Peyer's patch (tissue), 4 donors: ENCODE measurements around the gene CTSH. TPM values are rescaled to one million over a fixed set of nuclear protein-coding genes. Genes with fewer than 3 reads are reported as not detected.
"Not testable (repeated sequence)": the region's sequence is repeated elsewhere in the genome, so short reads cannot be mapped to it uniquely, and the experiment has no call there.

ENCODE experiments used
- DNase-seq, 3 donors: peaks; one replicate each; pipeline ENCODE4 v3.0.0-alpha.2; 2017 to 2019
- H3K27ac ChIP-seq, 4 donors: fragments of 200-600 bp; sonication (generic); one replicate each; pipeline ENCODE4 v1.5.1; 2016 to 2019
- H3K27me3 ChIP-seq, 2 donors: fragments of 200-600 bp; sonication (generic); one replicate each; pipeline ENCODE4 v1.5.1; 2019
- H3K36me3 ChIP-seq, 3 donors: fragments of 200-600 bp; sonication (generic); one replicate each; pipeline ENCODE4 v1.5.1; 2016 to 2019
- H3K4me1 ChIP-seq, 4 donors: fragments of 200-600 bp; sonication (generic); one replicate each; pipeline ENCODE4 v1.5.1; 2016 to 2019
- H3K4me3 ChIP-seq, 4 donors: fragments of 200-600 bp; sonication (generic); 1 replicate in 3 of 4; 2 replicates in 1 of 4; pipeline ENCODE4 v1.5.1; 2016 to 2019; ENCODE audit warnings: mild to moderate bottlenecking in 1 of 4
- H3K9me3 ChIP-seq, 4 donors: fragments of 200-600 bp; sonication (generic); one replicate each; pipeline ENCODE4 v1.5.1; 2016 to 2019; ENCODE audit warnings: mild to moderate bottlenecking in 1 of 4
- POLR2A ChIP-seq, 2 donors: fragments of 450-650 bp; IDR thresholded peaks; one replicate each; pipeline ENCODE4 v1.5.1; 2017; ENCODE audit warnings: antibody characterized with exemption in 2 of 2, mild to moderate bottlenecking in 2 of 2, moderate library complexity in 2 of 2
- small RNA-seq, 2 donors: library from RNA; depleted of rRNA; stranded (forward); fragments of <200 nt; gene quantifications; one replicate each; pipeline ENCODE3, GENCODE V24; 2016
- total RNA-seq, 4 donors: library from RNA; depleted of rRNA; stranded (reverse); fragments of >200 nt; gene quantifications; one replicate each; pipeline ENCODE4 v1.1.0, GENCODE V29; 2016
- TF ChIP-seq, protein P1 (sequence below), 6 experiments: fragments of 450-650 bp in 4 of 6; fragments of 200-600 bp in 2 of 6; sonication (generic) in 1 of 6; IDR thresholded peaks; one replicate each; pipeline ENCODE4 v1.5.1; 2017 to 2019; ENCODE audit warnings: antibody characterized with exemption in 6 of 6, mild to moderate bottlenecking in 3 of 6, moderate library complexity in 1 of 6

Gene CTSH
- total RNA-seq, 4 donors from 2014 or later = 99.9 to 198 (median 161) TPM

DNA sequence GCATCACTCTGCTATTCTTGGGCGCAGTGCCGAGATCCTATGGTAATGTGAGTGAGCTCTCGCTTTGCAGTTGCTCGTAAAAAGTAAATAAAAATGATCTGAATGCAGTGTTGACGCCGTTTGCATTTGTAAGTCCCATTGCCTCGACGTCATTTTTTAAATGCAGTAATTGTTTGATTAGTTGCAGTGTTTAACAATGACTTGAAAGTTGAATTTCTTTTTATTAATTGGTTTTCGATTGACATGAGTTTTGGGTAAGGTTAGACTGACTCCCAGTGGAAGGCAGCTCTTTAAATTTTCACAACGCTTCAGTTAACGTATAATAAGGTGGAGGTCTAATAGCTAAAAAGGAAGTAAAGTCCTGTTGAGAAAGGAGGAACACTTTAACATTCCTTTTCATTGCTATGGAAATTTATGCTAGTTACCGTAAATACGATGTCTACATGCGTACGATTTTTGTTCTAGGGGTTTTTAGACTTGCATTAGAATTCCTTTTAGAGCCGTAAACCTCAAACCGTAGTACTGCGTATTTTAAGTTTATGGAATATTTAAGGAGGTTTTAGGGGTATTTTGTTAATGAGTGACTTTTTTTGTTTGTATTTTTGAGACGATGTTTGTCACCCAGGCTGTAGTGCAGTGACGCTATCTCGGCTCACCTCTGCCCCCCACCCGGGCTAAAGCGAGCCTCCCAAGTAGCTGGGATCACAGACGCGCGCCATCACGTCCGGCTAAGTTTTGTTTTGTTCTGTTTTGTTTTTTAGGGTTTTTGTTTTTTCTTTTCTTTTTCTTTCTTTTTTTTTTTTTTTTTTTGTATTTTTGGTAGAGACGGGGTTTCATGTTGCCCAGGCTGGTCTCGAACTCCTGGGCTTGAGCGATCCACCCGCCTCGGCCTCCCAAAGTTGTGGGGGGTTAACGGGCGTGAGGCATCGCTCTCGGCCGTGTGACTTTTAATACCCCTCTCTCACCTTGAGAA lies 70.8 kb downstream of the CTSH start:
- H3K4me3 ChIP-seq = peak overlapping the region; percentile 80 to 97 (median 92)
- H3K4me1 ChIP-seq = peaks cover 0 to 44% (median 9%) of the 10 kb centered on the region in 4 donors
- DNase-seq = peak in 2 of 3 donors; percentile 41 to 59
- H3K9me3 ChIP-seq = no peaks in the 10 kb centered on the region
- no peaks in the 10 kb centered on the region for H3K27me3 ChIP-seq
- H3K36me3 ChIP-seq = no peaks in the 10 kb centered on the region
- no peak for TF ChIP-seq POLR2A (IDR thresholded peaks at IDR 0.05)
- TF ChIP-seq, protein P1, sequence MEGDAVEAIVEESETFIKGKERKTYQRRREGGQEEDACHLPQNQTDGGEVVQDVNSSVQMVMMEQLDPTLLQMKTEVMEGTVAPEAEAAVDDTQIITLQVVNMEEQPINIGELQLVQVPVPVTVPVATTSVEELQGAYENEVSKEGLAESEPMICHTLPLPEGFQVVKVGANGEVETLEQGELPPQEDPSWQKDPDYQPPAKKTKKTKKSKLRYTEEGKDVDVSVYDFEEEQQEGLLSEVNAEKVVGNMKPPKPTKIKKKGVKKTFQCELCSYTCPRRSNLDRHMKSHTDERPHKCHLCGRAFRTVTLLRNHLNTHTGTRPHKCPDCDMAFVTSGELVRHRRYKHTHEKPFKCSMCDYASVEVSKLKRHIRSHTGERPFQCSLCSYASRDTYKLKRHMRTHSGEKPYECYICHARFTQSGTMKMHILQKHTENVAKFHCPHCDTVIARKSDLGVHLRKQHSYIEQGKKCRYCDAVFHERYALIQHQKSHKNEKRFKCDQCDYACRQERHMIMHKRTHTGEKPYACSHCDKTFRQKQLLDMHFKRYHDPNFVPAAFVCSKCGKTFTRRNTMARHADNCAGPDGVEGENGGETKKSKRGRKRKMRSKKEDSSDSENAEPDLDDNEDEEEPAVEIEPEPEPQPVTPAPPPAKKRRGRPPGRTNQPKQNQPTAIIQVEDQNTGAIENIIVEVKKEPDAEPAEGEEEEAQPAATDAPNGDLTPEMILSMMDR (IDR thresholded peaks at IDR 0.05) = no peak
- H3K27ac ChIP-seq = peak overlapping the region; percentile 98 to 100 (median 100)

DNA sequence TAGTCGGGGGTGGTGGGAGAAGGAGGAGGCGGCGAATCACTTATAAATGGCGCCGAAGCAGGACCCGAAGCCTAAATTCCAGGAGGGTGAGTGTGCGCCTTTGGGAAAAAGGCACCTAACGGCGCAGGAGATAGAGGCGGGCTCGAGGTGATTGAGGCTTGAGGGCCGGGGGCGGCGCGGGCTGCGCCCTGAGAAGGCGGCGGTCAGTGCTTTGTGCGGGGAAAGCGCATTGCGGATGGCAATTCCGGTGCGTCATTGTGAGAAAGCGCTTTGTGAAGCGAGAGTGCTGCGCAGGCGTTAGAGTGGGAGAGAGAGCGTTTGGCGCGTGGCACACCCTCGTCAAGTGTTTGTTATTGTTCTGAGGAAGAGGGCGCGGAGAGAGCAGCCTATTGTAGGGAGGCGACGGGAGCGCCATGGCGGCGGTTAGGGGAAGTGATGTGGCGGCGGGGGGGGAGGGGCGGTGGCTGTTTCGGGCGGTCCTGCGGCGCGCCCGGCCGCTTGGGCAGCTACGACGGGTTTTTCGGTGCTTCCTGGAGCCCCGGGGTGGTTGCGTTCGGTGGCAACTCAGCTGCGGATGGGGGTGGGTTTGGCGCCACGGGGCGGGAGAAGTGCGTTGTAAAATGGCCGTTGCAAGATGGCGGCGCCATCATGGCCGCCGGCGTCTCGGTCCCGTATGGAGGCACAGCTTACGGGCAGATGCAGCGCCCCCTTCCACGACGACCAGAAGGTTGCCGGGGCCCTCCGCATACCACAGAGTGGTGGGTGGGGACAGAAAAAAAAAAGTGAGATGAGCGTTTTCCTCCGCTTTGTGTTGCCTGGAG lies 71.7 kb downstream of the CTSH start:
- Histone ChIP-seq H3K27ac (peak overlapping the region; percentile 98 to 100 (median 100)), H3K4me3 (peak overlapping the region; percentile 80 to 97 (median 92)), H3K9me3 (no peaks in the 10 kb centered on the region), H3K36me3 (no peaks in the 10 kb centered on the region), H3K27me3 (no peaks in the 10 kb centered on the region), H3K4me1 (peaks cover 0 to 35% (median 8%) of the 10 kb centered on the region in 4 donors)
- TF ChIP-seq POLR2A (IDR thresholded peaks at IDR 0.05) = peak; percentile 63 to 70
- TF ChIP-seq, protein P1 (IDR thresholded peaks at IDR 0.05) = peak in 1 of 6 experiments; percentile 43
- peak; percentile 85 to 95 (median 88) for DNase-seq

DNA sequence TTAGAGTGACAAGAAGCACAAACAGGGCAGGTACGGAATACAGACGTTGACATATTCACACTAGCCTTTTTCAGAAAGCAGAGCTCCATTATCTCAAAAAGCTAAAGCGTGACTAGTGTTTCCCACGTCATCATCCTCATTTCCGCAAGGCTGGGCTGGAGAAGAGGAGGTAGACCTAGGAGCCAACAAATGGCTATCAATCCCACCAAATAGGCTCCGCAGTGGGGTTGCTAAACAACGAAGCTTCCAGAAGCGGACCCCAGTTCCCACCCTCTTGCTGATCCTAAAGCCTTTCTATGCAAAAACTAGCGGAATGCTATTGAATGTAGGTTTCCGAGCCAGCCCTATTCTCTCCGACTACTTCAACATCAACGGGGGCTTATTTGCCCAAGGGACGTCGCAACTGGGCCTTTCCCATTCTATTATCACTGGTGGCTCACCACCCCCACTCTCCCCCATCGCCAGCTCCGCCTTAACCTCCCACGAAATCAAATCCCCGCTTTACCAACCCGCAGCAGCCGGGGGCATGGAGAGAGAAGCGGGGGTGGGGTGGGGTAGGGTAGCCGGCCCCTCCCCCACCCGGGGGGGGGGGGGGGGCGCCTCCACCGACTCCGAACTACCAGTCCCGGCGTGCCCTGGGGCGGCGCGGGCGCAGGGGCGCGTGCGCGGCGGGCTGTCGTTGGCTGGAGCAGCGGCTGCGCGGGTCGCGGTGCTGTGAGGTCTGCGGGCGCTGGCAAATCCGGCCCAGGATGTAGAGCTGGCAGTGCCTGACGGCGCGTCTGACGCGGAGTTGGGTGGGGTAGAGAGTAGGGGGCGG lies 72.5 kb downstream of the CTSH start, which contains the start of gene MORF4L1:
TSS of gene MORF4L1 (plus strand) at position 736 of the 817 bp plus-strand sequence. CDS start 128 bp downstream, outside the sequence.
- Histone ChIP-seq H3K9me3 (no peaks in the 10 kb centered on the region), H3K36me3 (no peaks in the 10 kb centered on the region), H3K4me3 (peak within 1 kb of the TSS; percentile 80 to 97 (median 92)), H3K27ac (peak within 1 kb of the TSS; percentile 98 to 100 (median 100)), H3K27me3 (no peaks in the 10 kb centered on the region), H3K4me1 (peaks cover 0 to 29% (median 8%) of the 10 kb centered on the region in 4 donors)
- peak; percentile 95 to 98 (median 96) for DNase-seq
- no peak for TF ChIP-seq POLR2A (IDR thresholded peaks at IDR 0.05)
- TF ChIP-seq, protein P1 (IDR thresholded peaks at IDR 0.05) = no peak

DNA sequence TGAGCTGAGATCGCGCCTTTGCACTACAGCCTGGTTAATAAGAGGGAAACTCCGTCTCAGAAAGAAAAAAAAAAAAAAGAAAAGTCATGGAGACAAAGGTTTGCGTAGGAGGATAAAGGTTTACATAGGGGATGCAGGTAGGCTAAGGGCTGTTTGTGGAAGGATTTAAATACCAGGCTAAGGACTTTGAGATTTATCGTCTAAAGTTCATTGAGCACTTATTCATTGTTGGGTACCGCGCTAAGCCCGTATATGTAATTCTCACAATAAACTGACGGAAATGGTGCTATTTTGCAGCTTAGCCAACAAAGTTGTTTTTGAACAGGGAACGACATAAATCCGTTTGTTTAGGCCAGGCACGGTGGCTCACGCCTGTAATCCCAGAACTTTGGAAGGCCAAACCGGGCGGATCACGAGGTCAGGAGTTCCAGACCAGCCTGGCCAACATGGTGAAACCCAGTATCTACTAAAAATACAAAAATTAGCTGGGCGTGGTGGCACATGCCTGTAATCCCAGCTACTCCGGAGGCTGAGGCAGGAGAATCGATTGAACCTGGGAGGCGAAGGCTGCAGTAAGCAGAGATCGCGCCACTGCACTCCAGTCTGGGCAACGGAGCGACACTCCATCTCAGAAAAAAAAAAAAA lies 73.2 kb downstream of the CTSH start:
- not testable (repeated sequence) for H3K9me3 ChIP-seq, DNase-seq, H3K4me3 ChIP-seq, H3K27me3 ChIP-seq, H3K36me3 ChIP-seq
- Histone ChIP-seq H3K4me1 (peaks cover 0 to 21% (median 6%) of the 10 kb centered on the region in 4 donors), H3K27ac (peak overlapping the region in 1 of 4 donors; percentile 98)

Small RNA genes lying within 50 kb of the gene (small RNA-seq; reads per million reads assigned to genes)
- gene RNU6-415P = 0 reads per million in 2 donors

Other genes starting within 250 kb of the CTSH start
- 10 to 100 TPM in 1 of 4 donors, 1 to 10 TPM in 2, under 1 TPM in 1; 0.18 to 24.8 (median 2.0) TPM for gene ADAMTS7, start 133.6 kb downstream of the CTSH start, total RNA-seq
- gene MORF4L1, start 72.2 kb downstream of the CTSH start, total RNA-seq = 100 to 1,000 TPM in 3 of 4 donors, 10 to 100 TPM in 1; 90.8 to 271 (median 139) TPM
- gene RASGRF1, start 145.7 kb upstream of the CTSH start, total RNA-seq = 10 to 100 TPM in 1 of 4 donors, 1 to 10 TPM in 1, not detected in 2; 5.4 to 73.4 TPM